ENCODE measurements around the gene PEMT. TPM values are rescaled to one million over a fixed set of nuclear protein-coding genes. Genes with fewer than 3 reads are reported as not detected.

PEMT gene
- total RNA-seq, 1 experiment from 2014 or later, result 39.8 TPM

DNA sequence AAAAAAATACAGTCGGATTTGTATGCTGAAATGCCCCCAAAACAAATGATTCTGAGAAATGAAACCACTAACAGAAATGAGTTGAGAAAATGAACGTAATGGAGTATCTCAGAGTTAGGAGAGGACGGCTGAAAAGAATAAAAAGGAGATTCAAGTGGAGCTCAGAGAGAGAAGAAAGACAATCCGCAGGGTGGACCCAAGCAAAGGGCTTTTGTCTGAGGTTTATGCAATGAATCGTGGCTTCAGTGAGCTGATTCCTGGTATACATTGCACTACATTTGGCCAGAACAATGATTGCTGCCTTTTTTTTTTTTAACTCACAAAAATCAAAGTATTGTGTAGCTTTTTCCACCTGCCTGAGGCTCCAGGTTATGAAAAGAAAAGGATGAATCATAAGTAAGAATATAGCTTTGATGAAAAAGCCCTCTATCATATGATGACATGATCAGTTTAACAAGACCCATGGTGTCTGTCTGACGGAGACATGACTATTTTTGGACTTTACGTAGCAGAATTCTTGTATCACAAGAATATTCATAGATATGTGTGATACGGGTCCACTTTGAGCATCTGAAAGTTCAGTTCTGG lies 119.1 kb downstream of the PEMT start:
- intact Hi-C loops (cut with micrococcal nuclease; ENCODE audit: unreplicated experiment), result no loop called here
- no peaks in the 10 kb centered on the region for H3K9me3 ChIP-seq (ENCODE audit: low read depth, low read length, poor library complexity, severe bottlenecking)
- H3K27me3 ChIP-seq (replicated peaks; ENCODE audit: insufficient read depth, low read depth, low read length, poor library complexity), result peaks cover 42% of the 10 kb centered on the region
- no peak overlapping the region for H3K27ac ChIP-seq (ENCODE audit: low read depth, low read length, poor library complexity, severe bottlenecking)
- POLR2A ChIA-PET (ENCODE audit: low non-redundant PET), result no interaction called here
- CTCF ChIA-PET, result no interaction called here
- H3K36me3 ChIP-seq (ENCODE audit: insufficient read depth, low read length, poor library complexity, severe bottlenecking), result no peaks in the 10 kb centered on the region
- H3K4me1 ChIP-seq (ENCODE audit: insufficient read depth, low read length, poor library complexity, severe bottlenecking), result no peaks in the 10 kb centered on the region
- H3K4me3 ChIP-seq (ENCODE audit: low read depth, low read length, poor library complexity, severe bottlenecking), result no peak overlapping the region
- BruUV-seq (replicated peaks), result no TSS peak
- DNase-seq (ENCODE audit: low spot score), result no peak
- TF ChIP-seq EZH2 (IDR thresholded peaks at IDR 0.05; ENCODE audit: borderline replicate concordance, low read depth, low read length, poor library complexity, severe bottlenecking), result no peak
- no peak for TF ChIP-seq CTCF (conservative IDR thresholded peaks at IDR 0.05; ENCODE audit: low read depth, low read length)

- POLR2A ChIA-PET (ENCODE audit: low non-redundant PET), result no interaction called here
- intact Hi-C loops (cut with micrococcal nuclease; ENCODE audit: unreplicated experiment), result no loop called here
- Histone ChIP-seq H3K4me1 (ENCODE audit: insufficient read depth, low read length, poor library complexity, severe bottlenecking) (no peaks in the 10 kb centered on the region), H3K27ac (ENCODE audit: low read depth, low read length, poor library complexity, severe bottlenecking) (no peak overlapping the region), H3K9me3 (ENCODE audit: low read depth, low read length, poor library complexity, severe bottlenecking) (no peaks in the 10 kb centered on the region), H3K4me3 (ENCODE audit: low read depth, low read length, poor library complexity, severe bottlenecking) (no peak overlapping the region), H3K36me3 (ENCODE audit: insufficient read depth, low read length, poor library complexity, severe bottlenecking) (no peaks in the 10 kb centered on the region), H3K27me3 (replicated peaks; ENCODE audit: insufficient read depth, low read depth, low read length, poor library complexity) (peaks cover 57% of the 10 kb centered on the region)
- DNase-seq (ENCODE audit: low spot score), result no peak
- CTCF ChIA-PET, result no interaction called here
- TF ChIP-seq EZH2 (IDR thresholded peaks at IDR 0.05; ENCODE audit: borderline replicate concordance, low read depth, low read length, poor library complexity, severe bottlenecking) (no peak), CTCF (conservative IDR thresholded peaks at IDR 0.05; ENCODE audit: low read depth, low read length) (no peak)
- no TSS peak for BruUV-seq (replicated peaks)
Observed at GRCh38 chr17:17469996-17470395, 121.5 kb downstream of the PEMT start.

GRCh38 chr17:17469358-17469757 lies 122.2 kb downstream of the PEMT start:
- Histone ChIP-seq H3K27ac (ENCODE audit: low read depth, low read length, poor library complexity, severe bottlenecking) (no peak overlapping the region), H3K27me3 (replicated peaks; ENCODE audit: insufficient read depth, low read depth, low read length, poor library complexity) (peaks cover 57% of the 10 kb centered on the region), H3K4me1 (ENCODE audit: insufficient read depth, low read length, poor library complexity, severe bottlenecking) (no peaks in the 10 kb centered on the region), H3K36me3 (ENCODE audit: insufficient read depth, low read length, poor library complexity, severe bottlenecking) (no peaks in the 10 kb centered on the region), H3K4me3 (ENCODE audit: low read depth, low read length, poor library complexity, severe bottlenecking) (no peak overlapping the region), H3K9me3 (ENCODE audit: low read depth, low read length, poor library complexity, severe bottlenecking) (no peaks in the 10 kb centered on the region)
- TF ChIP-seq CTCF (conservative IDR thresholded peaks at IDR 0.05; ENCODE audit: low read depth, low read length) (no peak), EZH2 (IDR thresholded peaks at IDR 0.05; ENCODE audit: borderline replicate concordance, low read depth, low read length, poor library complexity, severe bottlenecking) (no peak)
- intact Hi-C loops (cut with micrococcal nuclease; ENCODE audit: unreplicated experiment), result no loop called here
- CTCF ChIA-PET, result no interaction called here
- POLR2A ChIA-PET (ENCODE audit: low non-redundant PET), result no interaction called here
- no peak for DNase-seq (ENCODE audit: low spot score)
- BruUV-seq (replicated peaks), result no TSS peak

Measured in A673 (cell line).